ENCODE data around the gene TNFAIP2.

- no peak for TF ChIP-seq ARNTL (CRISPR knock-in tag; IDR thresholded peaks at IDR 0.05; ENCODE audit: borderline replicate concordance, low read depth)
- no peak for TF ChIP-seq CREB5 (CRISPR knock-in tag; IDR thresholded peaks at IDR 0.05; ENCODE audit: low read depth)
- no peak for TF ChIP-seq CSRNP3 (CRISPR knock-in tag; IDR thresholded peaks at IDR 0.05)
- TF ChIP-seq POU6F1 (CRISPR knock-in tag; IDR thresholded peaks at IDR 0.05; ENCODE audit: borderline replicate concordance, low read depth): no peak
- TF ChIP-seq CSDC2 (CRISPR knock-in tag; IDR thresholded peaks at IDR 0.05): no peak
Observed at GRCh38 chr14:103131580-103131979, 8.3 kb downstream of the TNFAIP2 start.

Measured in SK-N-SH treated with all-trans-retinoic acid at 6 μM for 48 hours (cell line).